ENCODE data around the gene CHRNA4. TPM values are rescaled to one million over a fixed set of nuclear protein-coding genes. Genes with fewer than 3 reads are reported as not detected.

The CHRNA4 gene
- total RNA-seq, 2 experiments from 2014 or later = not detected

GRCh38 chr20:63320041-63320511 lies 41.1 kb downstream of the CHRNA4 start:
- H3K27ac Mint-ChIP-seq = no peak overlapping the region
- ATAC-seq (ENCODE audit: low read depth) (no peak), DNase-seq (peak; percentile 26)
- peaks cover 11% of the 10 kb centered on the region for H3K27me3 Mint-ChIP-seq
- H3K36me3 Mint-ChIP-seq = no peaks in the 10 kb centered on the region
- POLR2A ChIA-PET = no interaction called here
- H3K9me3 Mint-ChIP-seq = no peaks in the 10 kb centered on the region
- H3K4me1 Mint-ChIP-seq = no peaks in the 10 kb centered on the region
- H3K4me3 Mint-ChIP-seq = no peak overlapping the region

- POLR2A ChIA-PET = no interaction called here
- Mint-ChIP-seq H3K27me3 (peaks cover 11% of the 10 kb centered on the region), H3K4me3 (no peak overlapping the region), H3K9me3 (no peaks in the 10 kb centered on the region), H3K36me3 (no peaks in the 10 kb centered on the region), H3K27ac (no peak overlapping the region), H3K4me1 (no peaks in the 10 kb centered on the region)
- ATAC-seq (ENCODE audit: low read depth) (no peak), DNase-seq (peak; percentile 19)
These were observed 41.7 kb downstream of the CHRNA4 start for GRCh38 chr20:63319164-63320040.

- peak; percentile 24 for DNase-seq
These were observed 42.6 kb downstream of the CHRNA4 start for GRCh38 chr20:63318391-63319163.

GRCh38 chr20:63317601-63318291 lies 43.4 kb downstream of the CHRNA4 start:
- H3K9me3 Mint-ChIP-seq = no peaks in the 10 kb centered on the region
- H3K36me3 Mint-ChIP-seq = no peaks in the 10 kb centered on the region
- H3K27ac Mint-ChIP-seq = no peak overlapping the region
- DNase-seq (peak; percentile 18), ATAC-seq (ENCODE audit: low read depth) (no peak)
- no peaks in the 10 kb centered on the region for H3K4me1 Mint-ChIP-seq
- POLR2A ChIA-PET = no interaction called here
- no peak overlapping the region for H3K4me3 Mint-ChIP-seq
- H3K27me3 Mint-ChIP-seq = peaks cover under 1% of the 10 kb centered on the region

More at GRCh38 chr20:63318391-63319163, 42.6 kb downstream of the CHRNA4 start:
- Mint-ChIP-seq H3K36me3 (no peaks in the 10 kb centered on the region), H3K4me3 (no peak overlapping the region), H3K4me1 (no peaks in the 10 kb centered on the region), H3K27me3 (peaks cover 9% of the 10 kb centered on the region), H3K27ac (no peak overlapping the region), H3K9me3 (no peaks in the 10 kb centered on the region)
- POLR2A ChIA-PET = no interaction called here
- ATAC-seq (ENCODE audit: low read depth) = no peak

- H3K27ac Mint-ChIP-seq = no peak overlapping the region
- no peak for ATAC-seq (ENCODE audit: low read depth)
These were observed 44.1 kb downstream of the CHRNA4 start for GRCh38 chr20:63317061-63317460.

GRCh38 chr20:63316502-63316921 lies 44.6 kb downstream of the CHRNA4 start:
- H3K27ac Mint-ChIP-seq = no peak overlapping the region
- H3K27me3 Mint-ChIP-seq = no peaks in the 10 kb centered on the region
- no peaks in the 10 kb centered on the region for H3K4me1 Mint-ChIP-seq
- DNase-seq (peak; percentile 17), ATAC-seq (ENCODE audit: low read depth) (no peak)
- H3K9me3 Mint-ChIP-seq = no peaks in the 10 kb centered on the region
- POLR2A ChIA-PET = no interaction called here
- no peak overlapping the region for H3K4me3 Mint-ChIP-seq
- no peaks in the 10 kb centered on the region for H3K36me3 Mint-ChIP-seq

More at GRCh38 chr20:63317061-63317460, 44.1 kb downstream of the CHRNA4 start:
- Mint-ChIP-seq H3K36me3 (no peaks in the 10 kb centered on the region), H3K4me1 (no peaks in the 10 kb centered on the region), H3K27me3 (no peaks in the 10 kb centered on the region), H3K4me3 (no peak overlapping the region), H3K9me3 (no peaks in the 10 kb centered on the region)
- no peak for DNase-seq
- POLR2A ChIA-PET = no interaction called here

GRCh38 chr20:63315731-63316491 lies 45.2 kb downstream of the CHRNA4 start:
- H3K9me3 Mint-ChIP-seq = no peaks in the 10 kb centered on the region
- H3K27me3 Mint-ChIP-seq = no peaks in the 10 kb centered on the region
- no peak overlapping the region for H3K27ac Mint-ChIP-seq
- no peak overlapping the region for H3K4me3 Mint-ChIP-seq
- H3K36me3 Mint-ChIP-seq = no peaks in the 10 kb centered on the region
- peak; percentile 14 for DNase-seq
- ATAC-seq (ENCODE audit: low read depth) = no peak
- POLR2A ChIA-PET = no interaction called here
- no peaks in the 10 kb centered on the region for H3K4me1 Mint-ChIP-seq

GRCh38 chr20:63315240-63315689 lies 45.9 kb downstream of the CHRNA4 start:
- no peak overlapping the region for H3K27ac Mint-ChIP-seq
- no peak for DNase-seq
- no peaks in the 10 kb centered on the region for H3K4me1 Mint-ChIP-seq
- H3K27me3 Mint-ChIP-seq = no peaks in the 10 kb centered on the region
- H3K4me3 Mint-ChIP-seq = no peak overlapping the region
- H3K9me3 Mint-ChIP-seq = no peaks in the 10 kb centered on the region
- no peak for ATAC-seq (ENCODE audit: low read depth)
- no peaks in the 10 kb centered on the region for H3K36me3 Mint-ChIP-seq
- POLR2A ChIA-PET = no interaction called here

- ATAC-seq (ENCODE audit: low read depth) = no peak
- Mint-ChIP-seq H3K36me3 (no peaks in the 10 kb centered on the region), H3K27ac (no peak overlapping the region), H3K4me1 (no peaks in the 10 kb centered on the region), H3K9me3 (no peaks in the 10 kb centered on the region), H3K27me3 (no peaks in the 10 kb centered on the region), H3K4me3 (no peak overlapping the region)
- POLR2A ChIA-PET = no interaction called here
- peak; percentile 26 for DNase-seq
These were observed 46.4 kb downstream of the CHRNA4 start for GRCh38 chr20:63314566-63315239.

GRCh38 chr20:63314015-63314471 lies 47.1 kb downstream of the CHRNA4 start:
- POLR2A ChIA-PET = no interaction called here
- no peak for ATAC-seq (ENCODE audit: low read depth)
- Mint-ChIP-seq H3K4me1 (no peaks in the 10 kb centered on the region), H3K27ac (no peak overlapping the region), H3K4me3 (no peak overlapping the region), H3K36me3 (no peaks in the 10 kb centered on the region), H3K27me3 (no peaks in the 10 kb centered on the region), H3K9me3 (no peaks in the 10 kb centered on the region)
- peak; percentile 26 for DNase-seq

GRCh38 chr20:63313349-63314014 lies 47.7 kb downstream of the CHRNA4 start:
- H3K9me3 Mint-ChIP-seq = no peaks in the 10 kb centered on the region
- no peaks in the 10 kb centered on the region for H3K4me1 Mint-ChIP-seq
- H3K36me3 Mint-ChIP-seq = no peaks in the 10 kb centered on the region
- ATAC-seq (ENCODE audit: low read depth) = no peak
- POLR2A ChIA-PET = no interaction called here
- H3K27ac Mint-ChIP-seq = no peak overlapping the region
- peak; percentile 21 for DNase-seq
- H3K4me3 Mint-ChIP-seq = no peak overlapping the region
- H3K27me3 Mint-ChIP-seq = no peaks in the 10 kb centered on the region
